PFSK-1 (cell line): ENCODE data around the gene ZNF608.

Experiments
- FOXP2 ChIP-seq: optimal IDR thresholded peaks from 2 replicates; pipeline ENCODE3; 2011; ENCODE audit warnings: borderline replicate concordance, control low read depth, inconsistent platforms; ENCODE audit not compliant: insufficient read depth; ENCODE audit errors: extremely low read length, extremely low read depth
- POLR2AphosphoS5 ChIP-seq: IDR thresholded peaks from 2 replicates; pipeline ENCODE4 v1.6.1; 2012; ENCODE audit warnings: low read depth, mild to moderate bottlenecking, control low read depth, low read length, moderate library complexity
- SIN3A ChIP-seq: IDR thresholded peaks from 2 replicates; pipeline ENCODE4 v1.6.1; 2012; ENCODE audit warnings: mild to moderate bottlenecking, low read length, moderate library complexity, borderline replicate concordance; ENCODE audit not compliant: insufficient read depth
- TAF1 ChIP-seq: IDR thresholded peaks from 2 replicates; pipeline ENCODE4 v1.6.1; 2012; ENCODE audit warnings: low read length, control low read depth, borderline replicate concordance; ENCODE audit not compliant: insufficient read depth
- TF ChIP-seq, protein P1 (sequence below), 2 experiments: IDR thresholded peaks; 2 replicates each; pipeline versions ENCODE4 v1.6.1 to v1.8.0; 2011 to 2012; ENCODE audit warnings: low read depth in 2 of 2, low read length in 2 of 2, control low read depth in 1 of 2, inconsistent platforms in 1 of 2, mild to moderate bottlenecking in 1 of 2, moderate library complexity in 1 of 2; ENCODE audit not compliant: insufficient read depth in 1 of 2

DNA sequence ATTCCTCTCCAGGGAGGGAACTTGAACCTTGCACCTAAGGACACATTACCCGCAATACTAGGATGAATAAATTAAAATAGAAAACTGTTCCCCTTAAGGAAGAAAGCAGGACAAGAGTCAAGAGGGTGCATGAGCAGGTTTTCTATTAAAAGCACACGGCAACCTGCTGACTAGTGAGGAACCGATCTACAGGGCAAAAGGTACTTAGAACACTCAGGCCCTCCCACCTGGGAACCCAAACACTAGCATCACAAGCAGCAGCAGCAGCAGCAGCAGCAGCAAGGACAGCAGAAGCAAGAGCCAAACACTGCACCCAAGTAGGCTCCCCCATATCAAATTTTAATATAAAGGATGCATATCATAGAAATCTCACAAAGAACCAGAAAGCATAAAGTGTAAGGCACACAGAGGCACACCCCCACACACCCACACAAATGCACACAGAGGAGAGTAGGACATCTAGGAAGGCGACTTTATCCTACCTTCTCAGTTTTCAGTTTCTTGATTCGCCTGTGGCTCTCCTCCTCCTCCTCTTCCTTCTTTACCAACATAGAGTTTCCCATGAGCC lies 2.8 kb downstream of the ZNF608 start:
- no peak for TF ChIP-seq SIN3A
- TF ChIP-seq, protein P1, sequence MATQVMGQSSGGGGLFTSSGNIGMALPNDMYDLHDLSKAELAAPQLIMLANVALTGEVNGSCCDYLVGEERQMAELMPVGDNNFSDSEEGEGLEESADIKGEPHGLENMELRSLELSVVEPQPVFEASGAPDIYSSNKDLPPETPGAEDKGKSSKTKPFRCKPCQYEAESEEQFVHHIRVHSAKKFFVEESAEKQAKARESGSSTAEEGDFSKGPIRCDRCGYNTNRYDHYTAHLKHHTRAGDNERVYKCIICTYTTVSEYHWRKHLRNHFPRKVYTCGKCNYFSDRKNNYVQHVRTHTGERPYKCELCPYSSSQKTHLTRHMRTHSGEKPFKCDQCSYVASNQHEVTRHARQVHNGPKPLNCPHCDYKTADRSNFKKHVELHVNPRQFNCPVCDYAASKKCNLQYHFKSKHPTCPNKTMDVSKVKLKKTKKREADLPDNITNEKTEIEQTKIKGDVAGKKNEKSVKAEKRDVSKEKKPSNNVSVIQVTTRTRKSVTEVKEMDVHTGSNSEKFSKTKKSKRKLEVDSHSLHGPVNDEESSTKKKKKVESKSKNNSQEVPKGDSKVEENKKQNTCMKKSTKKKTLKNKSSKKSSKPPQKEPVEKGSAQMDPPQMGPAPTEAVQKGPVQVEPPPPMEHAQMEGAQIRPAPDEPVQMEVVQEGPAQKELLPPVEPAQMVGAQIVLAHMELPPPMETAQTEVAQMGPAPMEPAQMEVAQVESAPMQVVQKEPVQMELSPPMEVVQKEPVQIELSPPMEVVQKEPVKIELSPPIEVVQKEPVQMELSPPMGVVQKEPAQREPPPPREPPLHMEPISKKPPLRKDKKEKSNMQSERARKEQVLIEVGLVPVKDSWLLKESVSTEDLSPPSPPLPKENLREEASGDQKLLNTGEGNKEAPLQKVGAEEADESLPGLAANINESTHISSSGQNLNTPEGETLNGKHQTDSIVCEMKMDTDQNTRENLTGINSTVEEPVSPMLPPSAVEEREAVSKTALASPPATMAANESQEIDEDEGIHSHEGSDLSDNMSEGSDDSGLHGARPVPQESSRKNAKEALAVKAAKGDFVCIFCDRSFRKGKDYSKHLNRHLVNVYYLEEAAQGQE (IDR thresholded peaks at IDR 0.05; ENCODE audit: insufficient read depth in 1 of 2, low read depth in 2 of 2, low read length in 2 of 2) = no peak
- no peak for TF ChIP-seq TAF1
- TF ChIP-seq POLR2AphosphoS5 = no peak
- no peak for TF ChIP-seq FOXP2
